Measurements from ENCODE around the gene ADGRB2. TPM values are rescaled to one million over a fixed set of nuclear protein-coding genes. Genes with fewer than 3 reads are reported as not detected.

ADGRB2 gene
- total and polyA plus RNA-seq, 2 experiments from 2014 or later: 0.51 to 3.6 TPM

DNA sequence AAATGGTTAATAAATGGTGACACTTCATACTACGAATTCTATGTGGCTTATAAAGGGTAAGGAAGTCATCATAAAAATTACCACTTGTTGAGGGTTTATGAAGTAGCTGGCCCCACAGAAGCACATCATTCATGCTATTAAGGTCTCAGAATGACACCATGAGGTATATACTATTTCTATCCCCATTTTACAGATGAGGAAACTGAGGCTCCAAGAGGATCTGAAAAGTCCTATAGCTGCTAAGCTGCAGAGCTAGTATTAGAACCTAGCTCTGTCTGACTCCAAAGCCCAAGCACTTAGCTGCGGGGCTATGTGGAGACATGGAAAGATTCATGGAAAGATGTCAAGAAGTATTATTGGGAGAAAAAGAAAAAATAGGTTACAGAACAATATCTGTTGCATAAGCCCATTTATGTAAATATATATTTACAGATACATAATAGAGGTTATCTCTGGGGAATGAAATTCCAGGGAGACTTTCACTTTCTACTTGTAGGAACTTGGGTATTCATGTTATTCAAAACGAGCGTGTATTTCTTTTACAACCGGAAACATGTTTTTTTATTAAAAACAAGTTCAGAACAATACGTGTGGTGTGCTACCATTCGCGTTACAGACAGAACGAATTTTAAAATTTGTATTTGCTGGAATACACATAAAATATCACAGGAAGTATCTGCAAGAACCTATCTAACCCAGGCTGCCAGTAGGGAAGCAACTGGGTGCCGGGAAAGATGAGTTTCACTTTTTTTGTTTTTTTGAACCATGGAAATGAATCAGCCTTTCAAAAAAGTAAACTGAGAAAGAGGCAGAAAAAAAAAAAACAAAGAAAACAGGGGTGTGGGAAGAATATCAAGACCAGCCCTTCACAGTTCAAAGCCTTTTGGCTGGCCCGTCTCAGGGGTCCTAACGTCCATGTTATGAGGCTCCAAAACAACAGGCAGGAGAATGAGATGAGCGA lies 38.3 kb upstream of the ADGRB2 start:
- Histone ChIP-seq H3K9ac (peak overlapping the region; percentile 66), H3K27ac (peak overlapping the region; percentile 28), H3K27me3 (replicated peaks; ENCODE audit: insufficient read depth) (no peaks in the 10 kb centered on the region), H3F3A (ENCODE audit: insufficient read depth) (peaks cover 8% of the 10 kb centered on the region), H3K9me3 (ENCODE audit: low read depth) (no peaks in the 10 kb centered on the region), H3K4me2 (ENCODE audit: unreplicated experiment) (peak overlapping the region; percentile 75), H2AFZ (peak overlapping the region; percentile 78), H3K4me3 (peak overlapping the region; percentile 69), H3K79me2 (ENCODE audit: insufficient read depth) (peaks cover 11% of the 10 kb centered on the region), H3K9me2 (ENCODE audit: insufficient read depth) (no peaks in the 10 kb centered on the region), H4K20me1 (ENCODE audit: insufficient read depth) (no peaks in the 10 kb centered on the region), H3K36me3 (ENCODE audit: low read depth) (no peaks in the 10 kb centered on the region), H3K4me1 (ENCODE audit: insufficient read depth) (peaks cover 8% of the 10 kb centered on the region)
- TF ChIP-seq EZH2phosphoT487 (IDR thresholded peaks at IDR 0.05; ENCODE audit: insufficient read depth, low read depth) (no peak), EZH2 (IDR thresholded peaks at IDR 0.05; ENCODE audit: insufficient read depth, poor library complexity, severe bottlenecking) (no peak)
- WGBS, 2 experiments (ENCODE audit: low coverage in 1 of 2, low lambda C conversion rate in 2 of 2, missing lambda C conversion rate in 2 of 2): 25 to 27% methylated on average over 13 of the region's 13 CpGs
- in situ Hi-C loops (cut with MboI): no loop called here
- DNase-seq: peak; percentile 45

DNA sequence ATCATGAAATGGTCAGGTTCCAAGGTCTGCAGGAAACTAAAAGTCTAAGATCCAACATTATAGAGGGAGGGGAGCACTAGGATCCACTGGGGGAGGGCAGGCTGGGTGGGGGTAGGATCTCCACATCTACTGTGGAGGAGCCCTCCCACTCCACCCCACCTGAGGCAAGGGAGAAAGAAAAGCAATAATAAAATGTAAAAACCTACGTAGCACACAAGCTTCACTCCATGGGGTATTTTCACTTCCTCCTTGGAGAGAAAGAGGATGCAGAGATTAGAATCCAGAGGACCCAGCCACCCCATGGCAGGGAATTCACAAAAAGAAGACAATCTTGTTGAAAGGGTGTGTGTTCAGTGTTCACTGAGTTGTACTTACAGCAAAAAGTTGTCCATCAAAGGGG lies 37.3 kb upstream of the ADGRB2 start:
- Histone ChIP-seq H3K9me3 (ENCODE audit: low read depth) (no peaks in the 10 kb centered on the region), H2AFZ (no peak overlapping the region), H3K4me3 (no peak overlapping the region), H4K20me1 (ENCODE audit: insufficient read depth) (no peaks in the 10 kb centered on the region), H3K4me2 (ENCODE audit: unreplicated experiment) (no peak overlapping the region), H3K9me2 (ENCODE audit: insufficient read depth) (no peaks in the 10 kb centered on the region), H3K79me2 (ENCODE audit: insufficient read depth) (peaks cover 21% of the 10 kb centered on the region), H3K27ac (no peak overlapping the region), H3K9ac (no peak overlapping the region), H3K36me3 (ENCODE audit: low read depth) (no peaks in the 10 kb centered on the region), H3K4me1 (ENCODE audit: insufficient read depth) (peaks cover 13% of the 10 kb centered on the region), H3K27me3 (replicated peaks; ENCODE audit: insufficient read depth) (no peaks in the 10 kb centered on the region), H3F3A (ENCODE audit: insufficient read depth) (peaks cover 13% of the 10 kb centered on the region; the same call in 1 of the 2 replicates)
- in situ Hi-C loops (cut with MboI): no loop called here
- TF ChIP-seq EZH2 (IDR thresholded peaks at IDR 0.05; ENCODE audit: insufficient read depth, poor library complexity, severe bottlenecking): no peak
- no peak for DNase-seq
- 100% methylated on average over 1 of the region's 1 CpG for WGBS, 2 experiments (ENCODE audit: low coverage in 1 of 2, low lambda C conversion rate in 2 of 2, missing lambda C conversion rate in 2 of 2)

DNA sequence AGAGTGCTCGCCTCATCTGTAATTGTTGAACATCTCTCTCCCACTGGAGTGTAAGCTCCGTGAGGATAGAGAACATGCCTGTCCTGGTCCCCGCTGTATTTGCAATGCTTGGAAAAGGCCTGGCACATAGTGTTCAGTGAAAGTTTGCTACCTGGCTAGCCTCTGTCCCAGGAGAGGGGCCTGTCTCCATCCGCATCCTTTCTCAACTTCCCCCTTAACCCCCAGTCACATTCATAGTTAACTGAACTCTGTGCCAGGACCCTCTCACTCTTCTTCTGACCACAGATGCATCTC lies 36.5 kb upstream of the ADGRB2 start:
- H4K20me1 ChIP-seq (ENCODE audit: insufficient read depth): no peaks in the 10 kb centered on the region
- H2AFZ ChIP-seq: no peak overlapping the region
- H3K36me3 ChIP-seq (ENCODE audit: low read depth): no peaks in the 10 kb centered on the region
- H3K4me2 ChIP-seq (ENCODE audit: unreplicated experiment): no peak overlapping the region
- 97 to 98% methylated on average over 4 of the region's 4 CpGs for WGBS, 2 experiments (ENCODE audit: low coverage in 1 of 2, low lambda C conversion rate in 2 of 2, missing lambda C conversion rate in 2 of 2)
- in situ Hi-C loops (cut with MboI): no loop called here
- H3K4me3 ChIP-seq: no peak overlapping the region
- H3K4me1 ChIP-seq (ENCODE audit: insufficient read depth): peaks cover 21% of the 10 kb centered on the region
- no peaks in the 10 kb centered on the region for H3K9me3 ChIP-seq (ENCODE audit: low read depth)
- DNase-seq: no peak
- TF ChIP-seq EZH2 (IDR thresholded peaks at IDR 0.05; ENCODE audit: insufficient read depth, poor library complexity, severe bottlenecking) (no peak), EZH2phosphoT487 (IDR thresholded peaks at IDR 0.05; ENCODE audit: insufficient read depth, low read depth) (no peak)
- H3K9me2 ChIP-seq (ENCODE audit: insufficient read depth): no peaks in the 10 kb centered on the region
- H3K27me3 ChIP-seq (replicated peaks; ENCODE audit: insufficient read depth): no peaks in the 10 kb centered on the region
- H3K9ac ChIP-seq: no peak overlapping the region
- H3K79me2 ChIP-seq (ENCODE audit: insufficient read depth): peaks cover 30% of the 10 kb centered on the region
- no peak overlapping the region for H3K27ac ChIP-seq
- peaks cover 16% of the 10 kb centered on the region; the same call in 1 of the 2 replicates for H3F3A ChIP-seq (ENCODE audit: insufficient read depth)

DNA sequence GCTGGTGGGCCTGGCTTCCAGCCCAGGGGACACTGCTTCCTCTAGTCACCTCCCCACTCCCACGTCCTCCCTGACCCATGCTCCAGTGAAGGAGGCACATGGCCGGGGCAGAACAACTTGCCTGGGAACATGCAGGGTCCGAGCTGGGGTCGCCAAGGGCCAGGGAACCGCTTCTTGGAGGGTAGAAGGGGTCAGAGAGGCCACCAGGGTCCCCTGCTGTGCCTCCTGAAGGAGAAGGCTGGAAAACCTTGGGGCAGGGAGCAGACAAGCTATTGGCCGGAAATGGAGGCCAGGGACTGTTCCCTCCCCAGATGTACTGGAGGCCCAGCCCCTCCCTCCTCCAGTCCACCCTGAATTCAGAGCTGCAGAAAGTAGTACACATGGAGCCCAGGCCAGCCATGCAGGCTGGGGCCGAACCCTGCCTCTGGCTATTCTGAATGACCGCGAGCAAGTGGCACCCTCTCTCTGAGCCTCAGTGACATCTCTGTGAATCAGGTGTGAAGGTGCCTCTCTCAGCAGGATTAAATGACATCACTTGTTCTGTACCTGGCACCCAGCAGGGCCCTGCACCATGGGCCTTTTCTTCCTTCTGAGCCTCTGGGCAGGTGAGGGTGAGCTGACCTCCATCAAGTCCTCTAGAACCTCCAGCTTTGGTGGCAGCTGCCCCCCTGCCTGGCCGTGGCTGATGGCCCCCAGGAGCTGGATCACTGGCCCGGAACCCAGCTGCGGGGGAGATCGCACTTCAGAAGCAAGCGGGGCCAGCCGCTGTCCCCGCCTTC lies 35.9 kb upstream of the ADGRB2 start:
- no peak for TF ChIP-seq EZH2phosphoT487 (IDR thresholded peaks at IDR 0.05; ENCODE audit: insufficient read depth, low read depth)
- TF ChIP-seq EZH2 (IDR thresholded peaks at IDR 0.05; ENCODE audit: insufficient read depth, poor library complexity, severe bottlenecking): no peak
- Histone ChIP-seq H3K4me1 (ENCODE audit: insufficient read depth) (peaks cover 24% of the 10 kb centered on the region), H3K27me3 (replicated peaks; ENCODE audit: insufficient read depth) (no peaks in the 10 kb centered on the region), H3K79me2 (ENCODE audit: insufficient read depth) (peaks cover 33% of the 10 kb centered on the region), H3K4me3 (no peak overlapping the region), H2AFZ (no peak overlapping the region), H3K9me3 (ENCODE audit: low read depth) (no peaks in the 10 kb centered on the region), H3K4me2 (ENCODE audit: unreplicated experiment) (no peak overlapping the region), H3K9ac (no peak overlapping the region), H3K36me3 (ENCODE audit: low read depth) (no peaks in the 10 kb centered on the region), H4K20me1 (ENCODE audit: insufficient read depth) (no peaks in the 10 kb centered on the region), H3K9me2 (ENCODE audit: insufficient read depth) (no peaks in the 10 kb centered on the region), H3K27ac (no peak overlapping the region), H3F3A (ENCODE audit: insufficient read depth) (peaks cover 21% of the 10 kb centered on the region)
- 95 to 98% methylated on average over 16 of the region's 16 CpGs for WGBS, 2 experiments (ENCODE audit: low coverage in 1 of 2, low lambda C conversion rate in 2 of 2, missing lambda C conversion rate in 2 of 2)
- in situ Hi-C loops (cut with MboI): no loop called here
- no peak for DNase-seq

Data from GM23248 (cell line).